GM19397 (cell line): ENCODE measurements around the gene USP40.

Source experiments
- ATAC-seq: cut with Tn5 transposase; IDR thresholded peaks from one replicate; pipeline ENCODE4 v1.9.1; 2021; ENCODE audit warnings: mild to moderate bottlenecking, moderate library complexity; ENCODE audit not compliant: unreplicated experiment

USP40 gene

DNA sequence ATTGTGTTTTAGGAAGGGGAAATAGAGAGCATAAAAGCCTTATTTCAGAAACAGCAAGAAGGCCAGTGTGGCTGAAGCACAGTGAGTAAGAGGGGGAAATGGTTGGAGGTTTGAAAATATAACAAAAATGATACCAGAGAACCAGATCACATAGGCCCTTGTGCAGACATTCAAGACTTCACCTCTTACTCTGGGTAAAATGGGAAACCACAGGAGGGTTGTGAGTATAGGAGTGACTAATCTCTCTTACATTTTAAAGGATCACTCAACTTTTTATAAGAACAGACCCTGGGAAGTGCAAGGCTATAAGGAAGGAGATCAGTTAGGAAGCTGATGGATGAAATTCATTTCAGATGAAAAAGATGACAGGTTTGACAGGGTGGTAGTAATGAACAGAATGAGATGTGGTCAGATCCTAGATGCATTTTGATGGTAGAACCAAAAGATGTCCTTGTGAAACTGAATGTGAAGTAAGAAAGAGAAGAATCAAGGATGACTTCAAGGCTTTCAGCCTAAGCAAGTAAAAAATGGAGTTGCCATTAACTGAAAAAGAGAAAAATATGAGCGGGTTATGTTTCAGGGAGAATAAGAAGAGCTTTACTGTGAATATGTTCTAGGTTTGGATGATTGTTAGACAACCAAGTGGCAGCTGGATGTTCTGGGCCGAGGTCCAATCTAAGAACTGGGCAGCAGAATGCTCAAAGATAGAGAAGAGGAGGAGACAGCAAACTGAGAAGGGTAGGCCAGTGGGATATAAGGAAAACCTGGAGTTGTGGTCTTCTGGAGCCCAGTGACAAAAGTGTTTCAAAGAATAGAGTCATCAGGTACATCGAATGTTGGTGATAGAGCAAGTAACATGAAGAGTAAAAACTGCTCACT is 65.1 kb downstream of the USP40 start:
- ATAC-seq: no peak

DNA sequence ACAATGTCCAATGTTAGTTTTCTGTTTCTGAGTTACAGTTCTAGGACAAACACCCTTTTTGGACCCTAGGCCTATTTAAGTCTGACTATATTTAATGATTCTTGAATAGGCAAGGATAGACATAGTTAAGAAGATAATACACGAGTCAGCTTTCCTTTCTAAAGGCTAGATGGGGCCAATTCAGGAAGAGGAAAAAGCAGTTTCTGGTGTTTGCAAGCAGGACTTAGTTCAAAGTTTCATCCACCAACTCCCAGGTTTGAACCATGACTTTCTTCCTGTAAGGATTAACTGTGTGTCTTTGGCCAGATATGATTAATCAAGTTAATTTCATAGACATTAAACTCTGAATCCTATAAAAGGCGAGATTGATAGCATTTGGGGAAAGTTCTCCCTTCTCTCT is 66.7 kb downstream of the USP40 start:
- no peak for ATAC-seq

DNA sequence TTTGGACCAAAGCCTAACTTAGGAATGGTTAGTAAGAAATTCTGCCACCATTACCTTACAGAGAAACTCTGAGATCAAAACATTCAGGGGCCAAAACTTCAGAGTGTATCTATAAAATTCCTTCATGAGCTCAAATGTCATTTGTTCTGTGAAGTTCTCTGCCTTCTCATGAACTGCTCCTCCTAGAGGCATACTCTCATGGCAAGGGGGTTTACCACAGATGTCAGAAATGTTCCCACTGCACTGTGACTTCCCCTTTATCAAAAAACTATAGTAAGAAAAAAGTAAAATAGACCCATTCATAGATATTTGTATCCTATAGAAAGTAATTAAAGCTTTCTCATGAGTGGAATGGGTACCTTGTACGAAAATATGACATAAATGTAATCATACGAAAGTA is 68.5 kb downstream of the USP40 start:
- no peak for ATAC-seq

DNA sequence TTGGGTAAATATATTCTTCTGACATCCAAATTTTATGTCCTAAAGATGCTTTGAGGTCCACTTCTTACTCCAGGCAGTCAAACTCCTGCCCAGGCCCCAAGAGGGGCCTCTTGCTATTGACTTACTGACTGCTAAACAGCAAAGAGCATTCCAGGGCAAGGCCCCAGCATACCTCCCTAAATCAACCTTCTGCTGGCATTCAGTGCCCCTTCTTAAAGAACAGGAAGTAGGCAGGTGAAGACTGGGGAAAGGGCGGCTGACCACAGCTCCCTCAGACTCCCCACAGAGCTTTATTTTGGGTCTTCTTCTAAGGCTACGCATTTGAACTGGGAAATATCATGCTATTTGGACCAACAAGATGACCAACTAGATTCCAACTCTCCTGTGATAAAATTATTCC is 68.9 kb downstream of the USP40 start:
- no peak for ATAC-seq

DNA sequence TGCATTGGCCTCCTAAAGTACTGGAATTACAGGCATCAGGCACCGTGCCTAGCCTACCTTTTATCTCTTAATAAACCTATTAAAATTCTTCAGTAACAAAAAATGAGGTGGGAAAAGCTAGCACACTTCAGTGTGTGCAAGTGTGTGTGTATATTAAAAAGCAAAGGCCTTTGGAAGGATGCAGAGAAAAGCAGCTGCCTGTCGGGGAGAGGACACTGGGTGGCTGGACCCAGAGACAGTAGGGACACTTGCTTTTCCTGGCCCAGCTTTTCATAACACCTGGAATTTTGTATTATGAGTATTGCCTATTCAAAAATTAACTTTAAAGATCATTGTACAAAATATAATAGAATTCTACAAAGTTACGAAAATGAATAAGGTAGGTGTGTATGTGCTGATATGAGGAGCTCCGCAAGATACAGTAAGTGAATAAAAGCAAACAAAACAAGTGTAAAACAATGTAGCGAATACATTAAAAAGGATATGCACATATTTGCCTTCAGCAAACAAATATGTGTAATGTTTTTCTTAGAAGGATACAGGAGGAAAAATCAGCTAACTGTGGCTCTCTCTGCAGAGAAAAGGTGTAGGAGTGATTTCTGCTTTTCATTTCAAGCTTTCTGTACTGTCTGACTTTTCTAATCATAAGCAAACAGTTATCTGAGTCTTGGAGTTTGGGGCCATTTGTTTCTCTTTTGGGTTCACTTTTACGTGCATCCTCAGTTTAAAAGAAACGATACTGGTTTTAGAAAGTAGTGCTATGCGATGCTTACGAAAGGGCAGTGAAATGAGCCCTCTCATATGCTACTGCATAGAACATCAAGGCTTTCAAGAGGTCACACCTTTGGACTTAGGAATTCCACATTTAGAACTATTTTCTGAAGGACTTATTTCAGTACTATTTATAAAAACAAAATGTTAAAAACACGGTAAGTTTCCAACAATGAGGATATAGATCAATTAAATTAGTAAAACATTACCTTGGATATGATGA is 70.8 kb downstream of the USP40 start:
- no peak for ATAC-seq

DNA sequence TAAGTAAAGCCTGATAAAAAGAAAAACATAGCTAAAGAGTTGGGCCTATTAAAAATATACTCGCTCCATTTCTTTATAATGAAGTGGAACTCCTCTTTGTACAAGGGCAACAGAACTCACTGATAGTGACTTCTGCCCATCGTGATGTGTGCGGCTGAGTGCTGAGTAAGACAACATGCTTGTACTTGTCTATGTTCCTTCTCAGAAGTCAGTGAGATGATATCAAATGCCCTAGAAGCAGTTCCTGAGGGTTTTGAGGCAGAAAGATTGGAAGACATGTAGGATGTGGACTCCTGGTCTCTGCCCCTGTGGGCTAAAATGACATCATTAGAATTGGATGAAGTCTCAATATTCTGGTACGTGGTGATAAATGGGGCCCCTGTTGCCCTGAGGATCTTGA is 73.8 kb downstream of the USP40 start:
- ATAC-seq: no peak

DNA sequence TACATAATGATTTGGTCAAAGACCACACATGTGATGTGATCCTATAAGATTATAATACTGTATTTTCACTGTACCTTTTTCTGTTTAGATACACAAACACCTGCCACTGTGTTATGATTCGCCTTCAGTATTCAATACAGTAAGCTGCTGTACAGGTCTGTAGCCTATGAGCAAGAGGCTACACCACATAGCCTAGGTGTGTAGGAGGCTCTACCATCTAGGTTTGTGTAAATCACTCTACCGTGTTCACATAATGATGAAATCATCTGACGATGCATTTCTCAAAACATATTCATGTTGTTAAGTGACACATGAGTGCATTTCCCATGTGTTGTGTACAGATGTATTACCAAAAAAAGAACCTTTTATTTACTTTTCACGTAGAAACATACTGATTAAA is 74.5 kb downstream of the USP40 start:
- no peak for ATAC-seq

DNA sequence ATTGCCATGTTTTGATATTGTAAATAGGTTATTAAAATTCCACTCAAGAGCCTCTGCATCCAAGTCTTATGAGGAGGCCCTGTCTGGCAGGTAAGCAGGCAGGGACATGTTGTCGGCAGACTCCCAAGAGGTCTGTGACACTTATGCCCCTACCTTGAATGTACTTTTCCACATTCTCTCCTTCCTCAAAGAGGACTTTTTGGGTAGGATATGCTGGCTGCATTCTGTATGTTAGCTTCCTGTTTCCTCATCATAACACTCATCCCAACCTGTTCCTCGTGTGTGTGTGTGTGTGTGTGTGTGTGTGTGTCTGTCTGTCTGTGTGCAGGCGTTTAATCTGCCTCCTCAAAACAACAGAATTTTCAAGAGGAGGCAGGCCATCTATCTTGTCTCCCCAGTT is 75.3 kb downstream of the USP40 start:
- ATAC-seq: no peak

DNA sequence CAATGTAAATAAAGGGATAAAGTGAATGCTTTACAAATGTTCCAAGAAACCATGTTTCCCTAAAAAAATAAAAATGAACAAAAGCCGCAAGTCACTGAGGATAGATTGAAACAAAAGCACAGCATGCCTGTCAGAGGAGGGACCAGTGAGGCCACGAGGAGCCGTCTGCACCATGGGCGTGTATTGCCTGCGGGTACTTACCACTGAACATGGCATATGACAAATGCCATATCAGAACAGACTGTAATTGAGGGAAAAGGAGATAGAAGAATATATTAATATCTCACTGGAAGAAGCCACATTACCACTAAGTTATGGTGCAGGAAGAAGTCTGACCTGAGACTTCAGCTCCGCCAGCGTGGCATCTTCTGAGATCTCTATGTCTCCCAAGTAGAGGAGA is 75.8 kb downstream of the USP40 start:
- ATAC-seq: no peak

DNA sequence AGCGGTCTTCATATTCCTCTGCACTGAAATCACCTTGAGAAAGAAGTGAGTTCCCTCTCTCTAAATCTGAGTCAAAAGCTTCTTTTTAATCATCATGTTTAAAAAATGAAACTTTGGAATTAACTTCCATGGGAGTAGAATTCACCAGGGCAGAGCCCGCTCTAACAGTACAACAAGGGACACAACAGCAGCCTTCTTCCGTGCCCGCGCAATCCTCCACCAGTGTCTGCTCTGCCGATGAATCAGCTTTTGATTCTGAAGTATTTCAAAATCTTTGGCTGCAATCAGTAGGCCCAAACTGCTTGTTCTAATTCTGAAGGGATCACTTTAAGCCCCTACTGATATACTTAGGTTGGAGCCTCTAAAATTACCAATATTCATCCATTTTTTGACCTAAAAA is 76.9 kb downstream of the USP40 start:
- ATAC-seq: no peak

DNA sequence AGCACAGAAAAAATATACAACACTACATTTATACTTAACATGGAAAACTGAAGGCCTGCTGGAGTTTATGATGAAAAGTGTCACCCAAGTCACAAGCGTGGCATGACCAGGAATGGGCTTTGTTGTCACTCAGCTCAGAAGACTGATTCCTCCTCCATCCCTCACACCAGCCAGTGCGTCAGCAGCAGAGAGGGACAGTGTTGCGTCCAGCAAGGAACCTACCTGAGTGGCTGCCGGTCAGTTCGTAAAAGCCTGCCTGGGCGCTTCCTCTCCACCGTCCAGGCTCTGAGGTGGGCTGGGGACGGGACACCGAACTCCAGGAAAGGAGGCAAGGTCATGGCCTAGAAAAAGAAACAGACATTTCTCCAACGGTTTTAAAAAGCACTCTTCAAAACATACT is 77.4 kb downstream of the USP40 start:
- ATAC-seq: no peak

DNA sequence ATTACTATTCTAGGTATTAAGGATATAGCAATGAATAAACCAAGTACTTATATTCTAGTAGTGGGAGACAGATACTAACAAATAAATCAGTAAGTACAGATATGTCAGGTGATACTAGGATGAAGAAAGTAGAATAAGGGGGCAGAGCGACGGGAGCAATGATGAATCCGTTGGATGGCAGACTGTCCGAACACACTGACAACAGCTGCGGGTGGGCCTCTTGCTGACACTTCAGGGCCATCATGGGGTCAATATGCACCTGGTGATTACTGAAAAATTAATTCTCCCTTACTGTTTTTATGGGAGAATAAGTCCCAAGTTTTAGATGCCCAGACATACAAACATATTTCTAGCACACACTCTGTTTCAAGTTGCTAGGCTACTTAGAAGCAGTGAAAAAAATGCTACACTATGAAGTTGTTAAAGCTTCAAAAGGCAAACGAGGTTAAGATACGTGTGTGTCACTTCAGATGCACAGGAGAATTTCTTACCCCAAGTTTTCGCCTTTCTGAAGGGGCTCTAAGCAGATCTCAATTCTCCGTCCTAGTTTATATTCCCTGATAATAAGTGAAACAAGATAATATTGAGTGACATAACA is 78.7 kb downstream of the USP40 start:
- no peak for ATAC-seq

DNA sequence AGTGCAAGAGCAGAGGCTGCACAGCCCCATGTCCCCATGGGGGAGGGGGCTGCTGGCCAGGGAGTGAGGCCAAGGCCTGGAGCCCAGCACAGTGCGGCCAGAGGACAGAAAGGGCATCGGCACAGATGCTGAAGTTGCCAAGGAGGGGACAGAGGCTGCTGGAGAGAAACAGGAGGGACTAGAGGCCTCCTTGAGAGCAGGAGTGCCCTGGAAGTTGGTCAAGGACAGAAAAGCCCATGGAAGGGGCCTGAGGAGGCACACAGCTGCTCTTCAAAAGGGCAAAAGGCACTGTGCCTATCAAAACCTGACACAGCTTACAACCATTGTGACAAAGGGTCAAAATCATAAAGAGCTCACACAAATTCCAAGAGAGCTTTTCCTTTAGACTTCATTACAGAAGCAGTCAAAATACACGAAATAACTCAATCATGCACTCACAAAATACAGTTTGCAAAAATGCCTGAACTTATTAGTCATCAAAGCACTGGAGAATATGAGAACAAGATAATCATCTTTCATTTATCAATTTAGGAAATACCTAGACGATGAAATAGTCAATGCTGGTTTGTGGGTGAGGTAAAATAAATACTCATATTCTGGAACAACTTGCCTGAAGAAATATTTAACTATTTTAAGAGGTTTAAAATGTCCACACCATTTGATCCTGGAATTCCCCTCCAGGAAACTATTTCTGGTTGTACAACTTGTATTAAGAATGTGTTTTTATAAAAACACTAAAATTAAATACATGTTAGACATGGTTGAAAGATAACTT is 79.6 kb downstream of the USP40 start:
- no peak for ATAC-seq

DNA sequence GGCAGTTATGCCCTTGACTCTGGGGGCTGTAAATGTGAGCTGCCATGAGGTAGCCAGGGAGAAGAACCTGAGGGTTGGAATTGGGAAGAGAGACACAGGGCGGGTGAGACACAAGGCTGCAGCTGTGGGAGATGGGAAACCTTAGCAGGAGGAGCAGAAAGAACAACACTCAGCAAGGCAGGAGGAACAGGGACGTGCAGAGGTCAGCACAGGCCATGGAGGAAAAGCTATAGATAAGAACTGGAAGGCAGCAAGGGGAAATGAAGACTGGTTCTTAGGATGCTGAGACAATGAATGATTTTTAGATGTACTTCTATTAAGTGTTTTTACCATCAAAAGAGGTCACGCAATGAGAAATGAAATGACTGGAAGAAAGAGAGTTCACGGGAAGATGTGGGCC is 80.2 kb downstream of the USP40 start:
- ATAC-seq: no peak

DNA sequence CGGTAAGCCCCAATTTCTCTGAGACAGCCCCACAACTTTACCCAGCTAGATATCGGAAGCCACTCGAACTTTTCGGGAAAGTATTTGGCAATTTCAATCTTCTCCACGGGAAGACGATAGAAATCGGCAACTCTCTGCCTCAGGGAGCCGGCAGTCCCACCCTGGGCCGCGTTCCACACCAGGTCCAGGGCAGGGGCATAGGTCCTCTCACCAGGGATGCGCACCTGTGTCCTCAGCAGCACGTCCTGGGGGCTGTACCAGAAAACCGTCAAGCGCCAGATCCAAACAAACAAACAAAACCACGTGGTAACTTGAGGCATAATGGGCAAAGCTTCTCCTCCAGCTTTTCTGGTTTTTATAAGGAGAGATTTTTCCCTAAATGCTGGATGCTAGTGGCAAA is 80.9 kb downstream of the USP40 start:
- ATAC-seq: no peak

DNA sequence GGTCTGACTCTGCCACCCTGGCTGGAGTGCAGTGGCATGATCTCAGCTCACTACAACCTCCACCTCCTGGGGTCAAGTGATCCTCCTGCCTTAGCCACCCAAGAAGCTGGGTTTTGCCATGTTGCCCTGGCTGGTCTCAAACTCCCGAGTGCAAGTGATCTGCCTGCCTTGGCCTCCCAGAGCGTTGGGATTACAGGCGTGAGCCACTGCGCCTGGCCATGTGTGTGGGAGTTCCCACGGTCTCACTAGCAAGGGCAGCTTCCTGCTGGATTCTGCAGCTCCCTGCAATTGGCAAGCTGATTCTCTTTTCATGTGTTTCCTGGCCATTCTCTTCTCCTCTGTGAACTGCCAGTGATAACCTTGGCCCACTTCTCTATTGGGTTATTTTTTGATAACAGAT is 84.0 kb downstream of the USP40 start:
- ATAC-seq: no peak

DNA sequence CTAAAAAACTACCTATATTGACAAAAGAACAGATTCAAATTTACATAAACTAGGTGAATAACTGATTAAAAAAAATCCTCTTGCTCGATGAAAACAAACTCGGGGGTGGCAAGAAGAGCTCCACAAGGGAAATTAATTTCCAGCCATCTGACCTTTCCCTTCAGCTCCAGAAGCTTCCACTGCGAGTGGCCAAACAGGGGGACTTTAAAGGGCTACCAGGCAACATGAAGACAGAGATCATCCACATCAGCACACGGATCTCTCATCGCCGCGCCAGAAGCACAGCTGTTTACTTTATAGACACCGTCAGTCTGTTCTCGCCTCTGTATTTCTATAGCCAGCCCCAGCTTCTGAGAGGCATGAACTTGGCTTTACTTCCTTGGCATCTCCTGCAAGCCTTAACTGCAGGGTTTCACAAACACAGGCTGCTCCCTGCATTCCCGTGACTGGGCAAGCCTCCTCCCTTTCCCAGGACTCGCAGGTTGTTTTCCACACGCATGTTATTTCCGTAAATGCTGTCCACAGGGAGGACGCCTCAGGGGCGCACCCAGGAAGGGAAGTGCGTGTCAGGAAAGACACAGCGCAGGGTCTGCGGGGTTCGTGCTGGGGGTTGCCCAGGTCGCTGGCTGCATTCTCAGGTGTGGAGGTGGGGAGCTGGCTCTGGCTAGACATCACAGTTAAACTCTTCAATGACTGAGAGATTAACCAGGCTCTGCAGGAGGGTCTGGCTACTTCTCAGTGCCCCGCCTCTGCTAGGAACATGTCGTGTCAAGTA is 85.0 kb downstream of the USP40 start:
- no peak for ATAC-seq

DNA sequence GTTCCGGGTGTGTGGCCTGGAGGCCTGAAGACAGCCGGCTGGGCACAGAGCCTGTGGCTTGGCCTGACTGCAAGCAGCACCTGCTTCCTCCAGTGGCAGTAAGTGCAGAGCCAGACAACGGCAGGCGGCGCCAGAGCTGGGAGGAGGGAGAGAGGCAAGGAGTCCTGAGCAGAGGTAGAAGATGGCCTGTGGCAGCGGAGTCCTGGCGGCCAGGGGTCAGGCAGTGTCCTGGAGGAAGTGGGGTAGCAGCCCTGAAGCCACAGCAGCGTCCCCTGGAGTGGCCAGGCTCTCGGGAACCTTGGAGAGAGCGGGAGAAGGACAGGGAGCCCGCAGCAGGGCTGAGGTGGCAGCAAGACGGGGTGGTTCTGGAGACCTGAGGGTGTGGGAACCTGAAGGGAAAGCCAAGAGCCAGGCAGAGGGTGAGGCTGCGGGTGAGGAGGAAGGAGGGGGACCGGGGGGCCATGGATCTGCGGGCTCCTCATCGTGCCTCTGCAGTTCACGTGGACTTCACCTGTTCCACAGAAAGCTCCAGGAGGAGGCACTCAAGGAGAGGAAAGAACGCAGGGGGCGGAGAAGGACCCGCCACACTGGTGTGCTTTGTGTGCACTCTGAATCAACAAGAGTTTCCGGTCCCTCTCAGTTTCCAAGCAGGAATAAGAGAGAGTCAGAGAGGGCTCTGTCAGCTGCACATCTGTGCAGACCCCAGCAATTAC is 85.9 kb downstream of the USP40 start:
- ATAC-seq: no peak
